ENCODE measurements around the gene PCSK9.

The PCSK9 gene

GRCh38 chr1:55073187-55073916 is 34.0 kb downstream of the PCSK9 start:
- no peak for TF ChIP-seq CTCF (IDR thresholded peaks at IDR 0.05; ENCODE audit: borderline replicate concordance, control extremely low read depth, extremely low read depth, insufficient read depth, missing control alignments)
- no peak for DNase-seq (ENCODE audit: low spot score)

GRCh38 chr1:55074455-55074854 is 35.1 kb downstream of the PCSK9 start:
- no peak for DNase-seq (ENCODE audit: low spot score)
- TF ChIP-seq CTCF (IDR thresholded peaks at IDR 0.05; ENCODE audit: borderline replicate concordance, control extremely low read depth, extremely low read depth, insufficient read depth, missing control alignments) = no peak
- in situ Hi-C loops (cut with MboI; ENCODE audit: low sequenced_read_pairs, unreplicated experiment) = no loop called here

More at GRCh38 chr1:55073187-55073916, 34.0 kb downstream of the PCSK9 start:
- in situ Hi-C loops (cut with MboI; ENCODE audit: low sequenced_read_pairs, unreplicated experiment) = no loop called here

GRCh38 chr1:55076356-55076755 is 37.0 kb downstream of the PCSK9 start:
- no peak for DNase-seq (ENCODE audit: low spot score)
- in situ Hi-C loops (cut with MboI; ENCODE audit: low sequenced_read_pairs, unreplicated experiment) = no loop called here
- TF ChIP-seq CTCF (IDR thresholded peaks at IDR 0.05; ENCODE audit: borderline replicate concordance, control extremely low read depth, extremely low read depth, insufficient read depth, missing control alignments) = no peak

- in situ Hi-C loops (cut with MboI; ENCODE audit: low sequenced_read_pairs, unreplicated experiment) = no loop called here
- no peak for DNase-seq (ENCODE audit: low spot score)
- no peak for TF ChIP-seq CTCF (IDR thresholded peaks at IDR 0.05; ENCODE audit: borderline replicate concordance, control extremely low read depth, extremely low read depth, insufficient read depth, missing control alignments)
Measured at GRCh38 chr1:55078470-55078869, 39.1 kb downstream of the PCSK9 start.

GRCh38 chr1:55079651-55080050 is 40.3 kb downstream of the PCSK9 start:
- DNase-seq (ENCODE audit: low spot score) = no peak

GRCh38 chr1:55081188-55081904 is 42.0 kb downstream of the PCSK9 start:
- TF ChIP-seq CTCF (IDR thresholded peaks at IDR 0.05; ENCODE audit: borderline replicate concordance, control extremely low read depth, extremely low read depth, insufficient read depth, missing control alignments) = no peak
- in situ Hi-C loops (cut with MboI; ENCODE audit: low sequenced_read_pairs, unreplicated experiment) = no loop called here
- no peak for DNase-seq (ENCODE audit: low spot score)

More at GRCh38 chr1:55079651-55080050, 40.3 kb downstream of the PCSK9 start:
- no peak for TF ChIP-seq CTCF (IDR thresholded peaks at IDR 0.05; ENCODE audit: borderline replicate concordance, control extremely low read depth, extremely low read depth, insufficient read depth, missing control alignments)
- in situ Hi-C loops (cut with MboI; ENCODE audit: low sequenced_read_pairs, unreplicated experiment) = no loop called here
